Vagina (tissue), 2 donors: ENCODE measurements around the gene MACIR. TPM values are rescaled to one million over a fixed set of nuclear protein-coding genes. Genes with fewer than 3 reads are reported as not detected.

Experiments used
- DNase-seq, 2 donors: peaks; one replicate each; pipeline ENCODE4 v3.0.0-alpha.2; 2017; ENCODE audit errors: extremely low spot score in 2 of 2
- H3K27ac ChIP-seq: fragments of 200-600 bp; sonication (generic); one replicate; pipeline ENCODE4 v1.5.1; 2019
- H3K27me3 ChIP-seq: fragments of 200-600 bp; sonication (generic); one replicate; pipeline ENCODE4 v1.5.1; 2019
- H3K36me3 ChIP-seq, 2 donors: fragments of 200-600 bp; sonication (generic); one replicate each; pipeline ENCODE4 v1.5.1; 2017 to 2019
- H3K4me1 ChIP-seq: fragments of 200-600 bp; sonication (generic); one replicate; pipeline ENCODE4 v1.5.1; 2019
- H3K4me3 ChIP-seq, 2 donors: fragments of 200-600 bp; sonication (generic); 1 replicate in 1 of 2; 2 replicates in 1 of 2; pipeline ENCODE4 v1.5.1; 2016 to 2019
- H3K9me3 ChIP-seq: fragments of 200-600 bp; sonication (generic); one replicate; pipeline ENCODE4 v1.5.1; 2019
- CTCF ChIP-seq, 3 experiments: fragments of 450-650 bp in 2 of 3; fragments of 200-600 bp in 1 of 3; sonication (generic) in 1 of 3; IDR thresholded peaks; one replicate each; pipeline ENCODE4 v1.5.1; 2017 to 2019; ENCODE audit warnings: antibody characterized with exemption in 3 of 3, mild to moderate bottlenecking in 2 of 3, moderate library complexity in 2 of 3
- POLR2A ChIP-seq, 2 donors: fragments of 450-650 bp; IDR thresholded peaks; one replicate each; pipeline ENCODE4 v1.6.1; 2017; ENCODE audit warnings: antibody characterized with exemption in 2 of 2, mild to moderate bottlenecking in 2 of 2, moderate library complexity in 2 of 2
- POLR2AphosphoS5 ChIP-seq, 2 donors: sonication (generic); formaldehyde crosslinking; IDR thresholded peaks; one replicate each; pipeline ENCODE4 v1.9.0; 2017; ENCODE audit warnings: antibody characterized with exemption in 2 of 2, mild to moderate bottlenecking in 2 of 2, low read depth in 1 of 2; ENCODE audit not compliant: insufficient read depth in 1 of 2
- intact Hi-C: fragments of 100-400 bp; cut with DNase I; formaldehyde crosslinking; loops from one replicate; pipeline ENCODE4 v1.15.1; 2023
- total RNA-seq: library from RNA; depleted of rRNA; stranded (reverse); fragments of >200 nt; gene quantifications from one replicate; pipeline ENCODE4 v1.2.3, GENCODE V29; 2016

The MACIR gene
- total RNA-seq, 1 donor from 2014 or later = 6.9 TPM

DNA sequence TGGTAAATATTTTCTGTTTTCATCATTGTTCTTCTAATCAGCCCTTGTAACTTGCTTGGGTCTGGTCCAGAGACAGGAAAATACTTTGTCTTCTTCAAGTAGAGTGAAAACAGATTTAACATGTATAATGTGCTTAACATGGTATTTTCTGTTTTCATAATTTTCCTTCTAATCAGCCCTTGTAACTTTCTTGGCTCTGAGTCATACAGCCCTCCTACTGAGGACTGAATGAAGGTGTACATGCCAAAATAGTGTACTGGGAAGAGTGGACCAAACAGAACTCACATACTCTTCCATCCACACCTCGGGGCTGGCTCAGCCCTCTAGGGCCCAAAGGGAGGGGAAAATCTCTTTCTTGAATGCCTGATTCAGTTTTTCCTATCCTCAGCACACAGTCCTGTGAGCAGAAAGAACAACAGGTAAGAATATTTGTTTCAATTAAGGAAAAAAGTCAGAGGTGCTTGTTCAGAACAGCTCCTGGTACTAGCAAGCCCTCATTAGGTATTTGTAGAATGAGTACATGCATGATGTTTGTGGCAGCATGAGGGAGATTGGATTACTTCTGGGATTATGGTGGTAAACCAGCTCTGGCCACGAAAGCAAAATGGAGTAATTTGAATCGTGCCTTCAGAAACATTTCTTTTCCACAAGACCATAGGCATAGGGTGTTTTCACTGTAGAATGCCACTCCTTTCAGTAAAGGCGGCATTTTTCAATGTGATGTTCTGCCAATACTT lies 24.2 kb upstream of the MACIR start:
- DNase-seq = no peak
- H3K4me1 ChIP-seq = no peaks in the 10 kb centered on the region
- no peaks in the 10 kb centered on the region for H3K36me3 ChIP-seq
- no peaks in the 10 kb centered on the region for H3K27me3 ChIP-seq
- no peak overlapping the region for H3K4me3 ChIP-seq
- intact Hi-C loops = loop anchor here (10.0 kb wide), 1 partner anchor 240 kb away; no protein-coding TSS in a partner anchor
- H3K27ac ChIP-seq = no peak overlapping the region
- TF ChIP-seq POLR2AphosphoS5 (IDR thresholded peaks at IDR 0.05; ENCODE audit: insufficient read depth in 1 of 2, low read depth in 1 of 2) (no peak), POLR2A (IDR thresholded peaks at IDR 0.05) (no peak), CTCF (IDR thresholded peaks at IDR 0.05) (no peak)
- H3K9me3 ChIP-seq = no peaks in the 10 kb centered on the region

DNA sequence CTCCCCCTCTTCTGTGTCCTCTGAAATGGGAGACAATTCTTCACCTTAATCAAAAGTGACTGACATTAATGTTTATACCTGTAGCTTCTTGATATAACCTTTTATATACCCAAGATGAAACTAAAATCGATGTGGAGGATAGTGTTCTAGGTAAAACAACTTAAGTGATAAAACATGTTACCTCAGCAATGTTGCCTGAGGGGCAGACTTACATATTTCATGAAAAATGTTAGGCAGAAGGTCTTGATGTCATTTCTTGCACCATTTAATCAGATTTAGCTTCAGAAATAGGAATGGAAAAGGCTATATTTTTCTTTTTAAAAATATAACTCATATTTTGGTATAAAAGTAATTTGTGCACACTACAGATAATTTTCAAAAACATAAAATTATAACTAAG lies 22.7 kb upstream of the MACIR start:
- Histone ChIP-seq H3K36me3 (no peaks in the 10 kb centered on the region), H3K4me3 (no peak overlapping the region), H3K27me3 (no peaks in the 10 kb centered on the region), H3K27ac (no peak overlapping the region), H3K9me3 (no peaks in the 10 kb centered on the region), H3K4me1 (no peaks in the 10 kb centered on the region)
- no peak for DNase-seq
- TF ChIP-seq POLR2AphosphoS5 (IDR thresholded peaks at IDR 0.05; ENCODE audit: insufficient read depth in 1 of 2, low read depth in 1 of 2) (no peak), POLR2A (IDR thresholded peaks at IDR 0.05) (no peak), CTCF (IDR thresholded peaks at IDR 0.05) (no peak)
- intact Hi-C loops = loop anchor here (10.0 kb wide), 1 partner anchor 239 kb away; no protein-coding TSS in a partner anchor

- intact Hi-C loops = loop anchor here (10.0 kb wide), 1 partner anchor 237 kb away; no protein-coding TSS in a partner anchor
- DNase-seq = no peak
- TF ChIP-seq CTCF (IDR thresholded peaks at IDR 0.05) = no peak
- no peak for TF ChIP-seq POLR2AphosphoS5 (IDR thresholded peaks at IDR 0.05; ENCODE audit: insufficient read depth in 1 of 2, low read depth in 1 of 2)
- TF ChIP-seq POLR2A (IDR thresholded peaks at IDR 0.05) = no peak
- Histone ChIP-seq H3K27ac (no peak overlapping the region), H3K9me3 (no peaks in the 10 kb centered on the region), H3K4me1 (no peaks in the 10 kb centered on the region), H3K4me3 (no peak overlapping the region), H3K27me3 (no peaks in the 10 kb centered on the region), H3K36me3 (no peaks in the 10 kb centered on the region)
These were observed 20.8 kb upstream of the MACIR start for GRCh38 chr5:103237778-103238177.

DNA sequence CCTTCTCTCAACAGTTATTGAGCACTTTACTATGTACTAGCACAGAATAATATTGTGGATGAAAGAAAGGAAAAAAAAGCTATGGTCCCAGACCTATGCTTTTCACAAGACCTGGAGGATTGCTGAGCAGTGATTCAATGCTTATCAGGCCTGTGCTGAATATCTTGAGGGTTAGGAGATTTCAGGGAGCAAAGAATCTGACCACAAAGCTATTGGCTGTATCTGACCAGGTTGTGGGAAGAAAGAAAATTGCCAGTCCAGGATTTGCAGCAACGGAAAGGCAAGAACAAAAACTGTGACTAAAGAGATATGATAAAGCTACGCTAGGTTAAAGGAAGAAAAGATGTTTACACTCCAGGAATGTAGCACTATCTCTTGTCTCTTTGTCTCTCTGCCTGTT lies 14.9 kb upstream of the MACIR start:
- Histone ChIP-seq H3K27me3 (no peaks in the 10 kb centered on the region), H3K4me3 (no peak overlapping the region), H3K36me3 (no peaks in the 10 kb centered on the region), H3K4me1 (no peaks in the 10 kb centered on the region), H3K9me3 (no peaks in the 10 kb centered on the region), H3K27ac (no peak overlapping the region)
- intact Hi-C loops = no loop called here
- TF ChIP-seq POLR2AphosphoS5 (IDR thresholded peaks at IDR 0.05; ENCODE audit: insufficient read depth in 1 of 2, low read depth in 1 of 2) (no peak), POLR2A (IDR thresholded peaks at IDR 0.05) (no peak), CTCF (IDR thresholded peaks at IDR 0.05) (no peak)
- no peak for DNase-seq

DNA sequence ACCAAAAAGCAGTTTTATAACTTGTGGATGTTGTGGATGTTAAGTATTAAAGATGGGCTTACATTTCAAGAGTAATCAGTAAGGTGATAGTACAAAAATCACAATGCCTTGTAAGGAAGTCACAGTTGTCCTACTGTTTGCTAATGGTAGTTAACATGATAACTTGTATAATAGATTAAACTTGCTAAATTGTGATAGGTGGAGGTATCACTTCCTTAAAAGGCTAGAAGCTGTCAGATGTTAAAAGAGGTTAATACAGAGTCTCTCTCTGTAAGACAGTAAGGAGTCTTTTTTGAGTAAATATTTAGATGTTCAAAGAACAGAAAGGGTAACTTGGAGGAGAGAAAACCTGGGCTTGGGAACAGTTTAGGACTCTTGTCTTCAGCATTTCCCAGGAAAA lies 14.2 kb upstream of the MACIR start:
- DNase-seq = no peak
- intact Hi-C loops = no loop called here
- H3K9me3 ChIP-seq = no peaks in the 10 kb centered on the region
- no peak overlapping the region for H3K4me3 ChIP-seq
- no peak overlapping the region for H3K27ac ChIP-seq
- H3K36me3 ChIP-seq = no peaks in the 10 kb centered on the region
- no peaks in the 10 kb centered on the region for H3K27me3 ChIP-seq
- TF ChIP-seq POLR2AphosphoS5 (IDR thresholded peaks at IDR 0.05; ENCODE audit: insufficient read depth in 1 of 2, low read depth in 1 of 2) (no peak), POLR2A (IDR thresholded peaks at IDR 0.05) (no peak), CTCF (IDR thresholded peaks at IDR 0.05) (no peak)
- no peaks in the 10 kb centered on the region for H3K4me1 ChIP-seq
